ENCODE data around the gene SPDEF.
A peak's percentile ranks its signal among the peaks of the same experiment; 100 is the strongest.

The SPDEF gene

DNA sequence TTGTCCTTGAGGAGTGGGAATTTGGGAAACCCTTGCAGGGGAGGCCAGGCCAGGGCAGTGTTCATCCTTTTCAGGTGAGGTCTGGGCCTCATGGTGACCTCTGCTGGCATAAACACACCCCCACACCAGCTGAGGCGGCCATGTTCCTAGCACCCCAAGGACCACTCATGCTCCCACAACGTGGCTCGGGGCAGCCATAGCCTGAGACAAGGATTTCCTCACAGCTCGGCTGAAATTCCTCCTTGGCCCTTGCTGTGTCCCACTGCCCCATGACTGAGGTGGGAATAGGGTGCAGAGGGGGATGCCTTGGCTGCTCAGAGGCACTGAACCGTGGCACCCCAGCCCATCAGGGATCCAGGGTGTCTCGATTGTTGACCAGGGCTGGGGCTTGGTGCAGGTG, 27.3 kb upstream of the SPDEF start:
- no peak overlapping the region for H3K27ac ChIP-seq
- peak; percentile 67 for DNase-seq
- H3K27me3 ChIP-seq (ENCODE audit: insufficient read depth, low read depth, severe bottlenecking), result no peaks in the 10 kb centered on the region
- peaks cover 25% of the 10 kb centered on the region for H3K36me3 ChIP-seq
- H3K4me3 ChIP-seq (ENCODE audit: low read depth, low read length), result no peak overlapping the region
- TF ChIP-seq, protein P1, sequence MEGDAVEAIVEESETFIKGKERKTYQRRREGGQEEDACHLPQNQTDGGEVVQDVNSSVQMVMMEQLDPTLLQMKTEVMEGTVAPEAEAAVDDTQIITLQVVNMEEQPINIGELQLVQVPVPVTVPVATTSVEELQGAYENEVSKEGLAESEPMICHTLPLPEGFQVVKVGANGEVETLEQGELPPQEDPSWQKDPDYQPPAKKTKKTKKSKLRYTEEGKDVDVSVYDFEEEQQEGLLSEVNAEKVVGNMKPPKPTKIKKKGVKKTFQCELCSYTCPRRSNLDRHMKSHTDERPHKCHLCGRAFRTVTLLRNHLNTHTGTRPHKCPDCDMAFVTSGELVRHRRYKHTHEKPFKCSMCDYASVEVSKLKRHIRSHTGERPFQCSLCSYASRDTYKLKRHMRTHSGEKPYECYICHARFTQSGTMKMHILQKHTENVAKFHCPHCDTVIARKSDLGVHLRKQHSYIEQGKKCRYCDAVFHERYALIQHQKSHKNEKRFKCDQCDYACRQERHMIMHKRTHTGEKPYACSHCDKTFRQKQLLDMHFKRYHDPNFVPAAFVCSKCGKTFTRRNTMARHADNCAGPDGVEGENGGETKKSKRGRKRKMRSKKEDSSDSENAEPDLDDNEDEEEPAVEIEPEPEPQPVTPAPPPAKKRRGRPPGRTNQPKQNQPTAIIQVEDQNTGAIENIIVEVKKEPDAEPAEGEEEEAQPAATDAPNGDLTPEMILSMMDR (IDR thresholded peaks at IDR 0.05; ENCODE audit: low read depth, low read length), result peak; percentile 87
- H3K9me3 ChIP-seq (ENCODE audit: severe bottlenecking), result no peaks in the 10 kb centered on the region

DNA sequence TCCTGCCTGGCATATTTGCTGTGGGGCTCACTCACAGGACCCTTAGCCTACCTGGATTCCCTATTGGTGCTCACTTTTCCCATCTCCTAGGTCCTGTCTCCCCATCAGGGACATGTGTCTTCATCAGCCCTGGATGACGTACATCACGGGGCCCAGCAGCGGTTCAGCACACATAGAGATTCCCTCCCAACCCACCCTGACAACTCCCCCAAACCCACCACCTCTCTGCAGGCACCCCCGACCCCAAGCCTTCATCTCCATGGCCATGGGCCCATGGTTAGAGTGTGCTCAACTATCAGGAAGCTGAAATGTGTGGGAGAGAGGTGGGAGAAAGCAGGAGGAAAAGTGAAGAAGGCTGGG, 25.4 kb upstream of the SPDEF start:
- TF ChIP-seq, protein P1 (IDR thresholded peaks at IDR 0.05; ENCODE audit: low read depth, low read length), result no peak
- peaks cover 6% of the 10 kb centered on the region; the same call in 1 of the 2 replicates for H3K36me3 ChIP-seq
- H3K27me3 ChIP-seq (ENCODE audit: insufficient read depth, low read depth, severe bottlenecking), result no peaks in the 10 kb centered on the region
- no peak for DNase-seq
- H3K4me3 ChIP-seq (ENCODE audit: low read depth, low read length), result no peak overlapping the region
- H3K27ac ChIP-seq, result no peak overlapping the region
- H3K9me3 ChIP-seq (ENCODE audit: severe bottlenecking), result no peaks in the 10 kb centered on the region

DNA sequence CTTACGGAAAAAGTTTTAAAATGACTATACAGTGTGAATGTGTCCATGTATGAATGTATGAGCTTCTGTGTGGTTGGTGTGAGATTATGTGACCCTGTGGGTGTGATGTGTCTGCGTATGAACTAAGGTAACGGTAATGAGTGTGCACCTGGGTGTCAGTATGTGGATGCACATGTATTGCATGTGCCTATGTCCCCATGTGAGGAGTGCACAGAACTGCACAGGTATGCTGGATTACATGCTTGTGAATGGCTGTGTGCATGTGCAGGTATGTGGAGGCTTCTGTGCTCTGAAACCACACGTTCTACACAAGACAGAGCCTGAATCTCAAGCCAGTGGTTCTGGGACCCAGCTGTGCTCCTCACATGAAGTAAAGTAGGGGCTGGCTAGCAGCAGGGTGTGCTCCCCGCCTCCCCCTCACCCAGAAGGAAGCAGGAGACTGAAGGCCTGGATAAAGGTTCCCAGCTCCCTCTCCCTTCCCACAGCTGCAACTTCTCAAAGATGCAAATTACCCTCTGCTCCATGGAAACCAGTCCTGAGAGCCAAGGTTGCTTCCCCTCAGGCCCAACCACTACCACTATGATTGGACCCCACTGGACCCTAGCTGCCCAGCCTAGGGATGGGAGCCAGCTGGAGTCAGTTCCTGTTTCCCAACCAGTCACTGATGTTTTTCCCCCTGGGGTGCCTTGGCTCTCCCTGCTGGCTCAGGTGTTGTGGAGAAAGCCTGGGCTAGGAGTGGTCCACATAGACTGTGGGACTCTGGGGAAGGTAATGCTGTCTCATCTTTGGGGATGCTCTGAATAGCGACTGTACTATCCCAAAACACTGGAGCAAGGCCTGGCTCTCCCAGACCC, 24.8 kb upstream of the SPDEF start:
- TF ChIP-seq, protein P1 (IDR thresholded peaks at IDR 0.05; ENCODE audit: low read depth, low read length), result no peak
- H3K27ac ChIP-seq, result no peak overlapping the region

DNA sequence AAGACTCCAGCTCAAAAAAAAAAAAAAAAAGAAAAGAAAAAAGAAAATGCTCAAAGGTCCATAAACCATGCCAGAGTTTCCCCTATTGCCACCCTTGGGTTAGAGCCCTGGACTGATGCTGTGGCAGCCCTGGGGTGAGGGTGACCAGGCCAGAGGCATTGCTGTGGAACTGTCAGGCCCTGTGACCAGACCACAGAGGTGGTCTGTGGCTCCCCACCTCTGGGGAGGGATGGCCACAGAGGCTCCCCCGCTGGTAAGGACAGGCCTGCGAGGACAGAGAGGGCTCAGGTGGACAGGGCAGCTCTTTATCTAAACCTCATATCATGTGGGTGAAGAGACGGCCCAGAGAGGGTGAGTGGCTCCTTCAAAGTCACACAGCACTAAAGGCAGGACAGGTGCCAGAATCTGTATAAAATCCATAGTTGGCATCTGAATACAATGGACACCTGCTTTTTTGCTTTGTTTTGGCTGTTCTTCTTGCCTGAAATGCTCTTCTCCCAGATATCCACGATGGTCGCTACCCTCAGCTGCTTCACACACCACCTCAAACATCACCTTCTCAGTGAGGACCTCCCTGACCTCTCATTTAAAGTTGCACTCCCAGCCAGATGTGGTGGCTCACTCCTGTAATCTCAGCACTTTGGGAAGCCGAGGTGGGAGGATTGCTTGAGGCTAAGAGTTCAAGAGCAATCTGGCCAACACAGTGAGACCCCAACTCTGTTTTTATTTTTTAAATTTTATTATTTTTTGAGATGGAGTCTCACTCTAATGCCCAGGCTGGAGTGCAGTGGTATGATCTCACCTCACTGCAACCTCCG, 22.5 kb upstream of the SPDEF start:
- Histone ChIP-seq H3K36me3 (no peaks in the 10 kb centered on the region), H3K4me3 (ENCODE audit: low read depth, low read length) (no peak overlapping the region), H3K9me3 (ENCODE audit: severe bottlenecking) (no peaks in the 10 kb centered on the region), H3K27me3 (ENCODE audit: insufficient read depth, low read depth, severe bottlenecking) (no peaks in the 10 kb centered on the region), H3K27ac (no peak overlapping the region)
- no peak for DNase-seq
- TF ChIP-seq, protein P1 (IDR thresholded peaks at IDR 0.05; ENCODE audit: low read depth, low read length), result no peak

More for the DNA sequence above, 24.8 kb upstream of the SPDEF start:
- no peaks in the 10 kb centered on the region for H3K27me3 ChIP-seq (ENCODE audit: insufficient read depth, low read depth, severe bottlenecking)
- 0 out of 2 replicates have a peak, but pooled peaks cover 5% of the 10 kb centered on the region for H3K36me3 ChIP-seq
- no peaks in the 10 kb centered on the region for H3K9me3 ChIP-seq (ENCODE audit: severe bottlenecking)
- H3K4me3 ChIP-seq (ENCODE audit: low read depth, low read length), result no peak overlapping the region
- no peak for DNase-seq

DNA sequence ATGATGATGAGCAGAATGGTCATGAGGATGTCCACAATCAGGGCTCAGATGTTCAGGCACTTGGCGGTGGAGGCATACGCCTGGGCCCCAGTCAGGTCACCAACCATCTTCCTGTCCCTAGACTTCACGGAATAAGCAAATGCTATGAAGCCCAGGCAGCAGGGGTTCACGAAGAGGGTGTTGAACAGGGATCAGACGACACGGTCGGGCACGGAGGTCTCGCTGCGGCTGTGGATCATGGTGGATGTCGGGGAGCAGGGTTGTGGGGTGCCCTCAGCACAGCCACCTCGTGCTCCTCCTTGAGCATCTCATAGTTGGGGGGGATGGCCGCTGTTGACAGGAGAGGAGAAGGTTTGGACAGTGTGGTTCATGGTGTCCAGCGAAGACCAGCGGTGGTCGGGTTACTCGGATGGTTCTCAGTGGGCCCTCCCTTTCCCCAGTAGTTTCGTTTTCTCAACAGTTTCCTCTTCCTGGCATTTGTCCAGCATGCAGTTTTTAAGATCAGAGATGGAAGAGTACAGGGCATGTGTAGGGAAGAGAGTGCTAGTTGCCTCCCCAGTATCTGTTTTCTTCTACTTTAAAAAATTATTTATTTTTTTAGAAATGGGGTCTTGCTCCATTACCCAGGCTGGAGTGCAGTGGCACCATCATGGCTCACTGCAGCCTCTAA, 20.3 kb upstream of the SPDEF start:
- TF ChIP-seq, protein P1 (IDR thresholded peaks at IDR 0.05; ENCODE audit: low read depth, low read length), result no peak
- DNase-seq, result no peak
- Histone ChIP-seq H3K9me3 (ENCODE audit: severe bottlenecking) (no peaks in the 10 kb centered on the region), H3K27ac (no peak overlapping the region), H3K27me3 (ENCODE audit: insufficient read depth, low read depth, severe bottlenecking) (no peaks in the 10 kb centered on the region), H3K36me3 (no peaks in the 10 kb centered on the region), H3K4me3 (ENCODE audit: low read depth, low read length) (no peak overlapping the region)

All from WERI-Rb-1 (cell line).